ENCODE data around the gene HSD11B2.

HSD11B2 gene

DNA sequence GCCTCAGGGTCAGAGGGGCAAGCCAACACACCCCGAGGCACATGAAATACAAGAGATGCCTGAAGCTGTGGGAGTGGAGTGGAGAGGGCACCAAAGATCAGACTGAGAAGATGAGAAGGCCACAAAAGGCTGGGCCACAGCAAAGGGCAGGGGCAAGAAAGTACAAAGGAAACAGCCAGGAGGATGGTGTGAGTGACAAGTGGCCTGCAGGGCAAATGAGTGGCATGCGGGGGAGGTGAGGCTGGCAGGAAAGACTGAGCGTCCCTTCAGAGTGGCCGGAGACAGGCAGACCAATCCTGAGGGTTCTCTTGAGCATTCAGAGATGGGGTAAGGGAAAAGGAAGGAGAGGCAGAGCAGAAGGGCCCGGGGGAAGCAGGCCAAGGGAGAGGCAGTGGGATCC, 23.2 kb downstream of the HSD11B2 start:
- no peak for DNase-seq

GRCh38 chr16:67454852-67455251, 23.9 kb downstream of the HSD11B2 start:
- no peak for DNase-seq

DNA sequence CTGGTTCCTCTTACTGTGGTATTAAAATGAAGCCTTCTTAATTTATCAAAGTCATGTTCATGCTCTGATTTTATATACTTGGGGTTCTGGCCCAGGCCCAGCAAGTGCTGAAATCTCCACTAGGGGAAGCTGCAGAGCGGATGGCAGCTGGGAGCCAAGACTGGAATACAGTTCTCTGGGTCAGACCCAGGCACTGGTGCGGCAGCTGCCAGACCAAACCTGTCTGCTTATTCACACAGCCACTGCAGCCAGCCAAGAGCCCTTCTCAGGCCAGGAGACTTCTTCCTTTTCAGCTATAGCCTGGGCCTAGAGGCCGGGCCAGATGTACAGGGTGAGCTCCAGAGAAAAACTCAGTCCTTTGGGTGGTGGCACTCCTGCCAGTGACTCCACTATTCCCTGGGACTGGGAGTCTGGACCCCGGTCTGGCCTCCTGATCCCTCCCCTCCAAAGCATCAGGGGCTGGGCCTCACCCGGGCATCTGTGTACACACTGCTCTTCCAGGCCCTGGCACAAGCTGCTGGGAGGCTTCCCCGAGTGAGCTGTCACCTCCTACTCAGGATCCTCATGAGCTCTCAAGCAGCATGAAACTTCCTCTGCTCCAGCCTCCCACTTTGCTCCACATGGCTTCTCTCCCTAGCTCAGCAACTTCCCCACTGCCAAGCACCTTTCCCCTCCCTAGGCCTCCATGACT, 25.6 kb downstream of the HSD11B2 start:
- DNase-seq, result no peak

DNA sequence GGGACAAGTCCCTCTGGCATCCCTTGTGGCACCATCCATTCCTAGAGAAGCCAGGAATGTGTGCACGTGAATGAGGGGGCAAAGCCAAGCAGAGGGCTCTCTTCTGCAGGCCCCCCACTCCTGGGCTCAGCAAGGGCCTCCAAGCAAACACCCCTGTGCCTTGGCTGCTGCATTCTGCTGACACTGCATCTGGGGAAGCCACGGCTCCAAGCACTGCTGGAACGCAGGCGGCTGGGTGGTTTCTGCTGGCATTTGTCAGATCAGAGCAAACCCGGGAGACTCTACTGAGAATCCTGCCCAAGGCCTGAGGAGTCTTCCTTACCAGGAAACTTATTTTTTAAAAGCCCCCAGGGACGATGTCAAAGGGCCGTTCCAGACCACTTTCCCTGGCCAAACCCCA, 26.7 kb downstream of the HSD11B2 start:
- no peak for DNase-seq

DNA sequence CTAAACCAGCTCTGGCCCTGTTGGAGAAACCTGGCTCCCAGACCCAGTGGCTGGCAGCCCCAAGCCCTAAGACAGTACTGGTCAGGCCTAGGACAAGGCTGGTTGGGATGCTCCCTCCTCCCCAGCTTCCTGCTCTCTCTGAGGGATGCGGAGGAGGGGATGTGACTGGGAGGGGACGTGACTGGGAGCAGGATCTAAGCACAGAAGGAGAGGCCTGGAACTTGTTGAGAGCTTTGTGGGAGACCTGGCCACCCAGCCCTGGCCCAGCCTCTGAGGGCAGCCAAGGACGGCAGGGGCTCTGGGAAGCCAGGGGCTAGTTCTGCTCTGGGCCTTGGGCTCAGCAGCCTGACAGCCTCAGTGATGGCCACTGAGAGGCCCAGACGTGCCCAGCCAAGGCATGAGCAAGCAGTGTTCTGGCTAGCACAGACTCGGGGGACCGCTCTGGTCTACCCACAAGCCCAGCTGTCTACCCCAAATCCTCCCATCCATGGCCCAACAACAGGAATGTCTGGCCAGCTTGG, 27.3 kb downstream of the HSD11B2 start:
- no peak for DNase-seq

GRCh38 chr16:67459066-67459860, 28.3 kb downstream of the HSD11B2 start:
- DNase-seq, result no peak

- no peak for DNase-seq
Measured at GRCh38 chr16:67459861-67460150, 28.9 kb downstream of the HSD11B2 start.

GRCh38 chr16:67460168-67460567, 29.2 kb downstream of the HSD11B2 start:
- DNase-seq, result no peak

- no peak for DNase-seq
Measured at GRCh38 chr16:67460961-67461360, 30.0 kb downstream of the HSD11B2 start.

- no peak for DNase-seq
Measured at GRCh38 chr16:67461600-67462278, 30.8 kb downstream of the HSD11B2 start.

DNA sequence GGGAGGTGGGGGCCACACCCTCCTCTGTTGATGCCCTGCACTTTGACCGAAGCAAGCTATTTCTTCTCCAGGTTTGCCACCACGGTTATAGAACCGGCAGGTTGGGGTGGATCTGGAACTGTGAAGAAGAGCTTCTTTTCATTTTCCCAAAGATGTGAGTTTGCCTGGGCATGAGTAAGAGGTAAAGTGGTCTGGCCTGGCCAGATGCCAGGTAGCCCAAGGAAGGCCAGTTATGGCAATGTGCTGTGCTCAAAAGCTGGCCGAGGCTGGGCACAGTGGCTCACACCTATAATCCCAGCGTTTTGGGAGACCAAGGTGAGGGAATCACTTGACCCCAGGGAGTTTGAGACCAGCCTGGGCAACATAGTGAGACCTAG, 31.3 kb downstream of the HSD11B2 start:
- no peak for DNase-seq

- DNase-seq, result no peak
Measured at GRCh38 chr16:67463059-67463458, 32.1 kb downstream of the HSD11B2 start.

DNA sequence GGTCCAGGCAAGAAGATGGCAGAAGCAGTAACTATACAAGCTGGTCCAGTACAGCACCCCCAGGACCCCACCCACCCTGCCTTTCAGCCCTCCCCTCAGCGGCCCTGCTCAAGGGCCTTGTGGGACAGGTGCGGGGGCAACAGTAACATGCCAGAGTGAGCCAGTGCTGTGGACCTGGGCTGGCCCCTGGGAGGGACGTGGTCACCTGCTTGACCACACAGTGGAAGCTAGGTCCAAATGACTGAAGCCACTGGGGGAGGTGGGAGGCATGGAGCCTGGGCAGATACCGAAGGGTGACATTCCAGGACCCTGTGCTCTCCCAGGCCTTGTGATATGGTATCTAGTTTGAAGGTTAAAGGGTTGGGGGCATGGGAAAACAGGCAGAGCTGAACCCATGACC, 32.8 kb downstream of the HSD11B2 start:
- no peak for DNase-seq

DNA sequence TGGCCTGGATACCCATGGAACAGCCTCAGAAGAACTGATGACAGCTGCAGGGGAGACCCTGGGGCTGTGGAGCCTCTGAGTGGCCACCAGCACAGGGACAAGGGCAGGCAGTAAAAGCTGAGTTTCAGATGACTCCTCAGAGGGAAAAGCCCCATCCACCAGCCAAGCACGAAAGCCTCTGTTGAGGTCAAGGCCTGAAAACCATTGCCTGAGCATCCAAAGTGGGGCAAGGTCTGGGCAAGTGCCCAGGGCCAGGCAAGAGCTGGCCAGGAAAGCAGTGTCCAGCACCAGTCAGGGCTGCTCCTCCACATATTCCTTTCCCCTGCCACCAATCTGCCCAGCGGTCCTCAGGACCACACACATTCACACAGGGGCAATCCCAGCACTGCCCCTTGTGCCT, 33.6 kb downstream of the HSD11B2 start:
- no peak for DNase-seq

DNA sequence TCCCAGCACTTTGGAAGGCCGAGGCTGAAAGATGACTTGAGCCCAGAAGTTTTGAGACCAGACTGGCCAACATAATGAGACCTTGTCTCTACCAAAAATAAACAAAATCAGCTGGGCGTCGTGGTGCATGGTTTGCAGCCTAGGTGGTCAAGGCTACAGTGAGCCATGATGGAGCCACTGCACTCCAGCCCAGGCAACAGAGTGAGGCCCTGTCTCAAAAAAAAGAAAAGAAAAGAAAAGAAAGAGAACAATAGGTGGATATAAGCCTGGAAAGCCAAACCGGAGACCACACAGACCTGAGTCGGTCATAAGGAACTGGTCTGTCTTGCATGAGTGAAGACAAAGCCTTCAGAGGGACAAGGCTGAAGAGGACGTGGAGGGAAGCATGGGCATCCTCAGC, 35.7 kb downstream of the HSD11B2 start:
- no peak for DNase-seq

- DNase-seq, result no peak
Measured at GRCh38 chr16:67468731-67469130, 37.8 kb downstream of the HSD11B2 start.

DNA sequence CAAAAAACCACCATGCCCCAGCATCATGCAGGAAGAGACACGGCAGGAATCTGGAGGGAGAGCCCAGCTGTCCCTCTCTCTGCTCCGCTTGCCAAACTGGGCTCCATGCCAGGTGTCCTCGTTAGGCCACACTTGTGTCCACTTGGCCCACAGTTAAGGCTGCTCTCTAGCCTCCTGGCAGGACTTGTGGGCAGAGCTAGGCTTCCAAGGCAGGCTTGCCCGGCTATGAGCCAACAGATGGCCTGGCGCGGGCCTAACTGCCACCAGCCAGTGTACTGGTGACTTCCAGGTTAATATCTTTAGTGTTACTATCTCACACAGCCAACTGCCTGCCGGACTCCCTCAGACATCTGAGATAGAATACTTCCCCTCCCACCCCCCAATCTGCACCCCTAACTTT, 39.4 kb downstream of the HSD11B2 start:
- DNase-seq, result no peak

- DNase-seq, result no peak
Measured at GRCh38 chr16:67471758-67472384, 41.0 kb downstream of the HSD11B2 start.

DNA sequence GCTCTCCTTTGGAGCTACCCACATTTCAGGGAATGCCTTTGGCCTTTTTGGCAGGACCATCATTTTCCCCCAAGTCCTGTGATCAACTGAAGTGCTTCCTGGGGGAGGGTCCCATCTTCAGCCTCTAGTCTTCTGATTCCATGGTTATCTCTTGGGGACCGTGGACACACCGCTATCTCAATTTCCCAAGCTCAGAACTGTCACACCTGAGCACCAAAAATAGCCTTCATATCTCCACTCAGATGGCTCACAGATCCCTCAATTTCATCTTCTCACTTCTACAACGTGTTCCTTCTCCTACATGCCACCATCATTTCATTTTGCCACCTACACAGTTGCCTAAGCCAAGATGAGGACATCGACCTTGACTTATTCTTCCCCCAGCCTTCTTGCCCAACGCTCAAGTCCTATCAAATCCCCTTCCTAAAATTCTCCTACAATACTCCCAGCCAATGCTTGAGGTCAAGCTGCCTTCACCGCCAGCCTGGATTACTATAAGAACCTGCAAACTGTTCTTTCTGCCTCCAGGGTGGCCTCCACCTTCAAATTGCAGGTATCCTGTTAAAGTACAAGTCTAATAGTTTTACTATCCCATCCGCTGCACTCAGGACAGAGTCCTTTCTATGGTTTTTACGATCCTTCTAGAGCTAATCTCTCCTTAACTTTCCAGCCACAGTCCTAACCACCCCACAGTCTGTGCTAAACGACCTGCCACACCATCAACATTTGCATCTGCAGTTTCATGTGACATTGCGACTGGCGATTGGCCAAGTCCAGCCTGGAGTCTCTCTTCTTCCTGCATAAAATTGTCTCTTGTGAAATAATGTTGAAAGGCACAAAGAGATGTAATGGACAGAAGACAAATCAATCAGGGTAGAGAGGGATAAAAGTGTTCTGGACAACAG, 43.9 kb downstream of the HSD11B2 start:
- DNase-seq, result no peak

GRCh38 chr16:67477960-67478554, 47.1 kb downstream of the HSD11B2 start:
- no peak for DNase-seq

DNA sequence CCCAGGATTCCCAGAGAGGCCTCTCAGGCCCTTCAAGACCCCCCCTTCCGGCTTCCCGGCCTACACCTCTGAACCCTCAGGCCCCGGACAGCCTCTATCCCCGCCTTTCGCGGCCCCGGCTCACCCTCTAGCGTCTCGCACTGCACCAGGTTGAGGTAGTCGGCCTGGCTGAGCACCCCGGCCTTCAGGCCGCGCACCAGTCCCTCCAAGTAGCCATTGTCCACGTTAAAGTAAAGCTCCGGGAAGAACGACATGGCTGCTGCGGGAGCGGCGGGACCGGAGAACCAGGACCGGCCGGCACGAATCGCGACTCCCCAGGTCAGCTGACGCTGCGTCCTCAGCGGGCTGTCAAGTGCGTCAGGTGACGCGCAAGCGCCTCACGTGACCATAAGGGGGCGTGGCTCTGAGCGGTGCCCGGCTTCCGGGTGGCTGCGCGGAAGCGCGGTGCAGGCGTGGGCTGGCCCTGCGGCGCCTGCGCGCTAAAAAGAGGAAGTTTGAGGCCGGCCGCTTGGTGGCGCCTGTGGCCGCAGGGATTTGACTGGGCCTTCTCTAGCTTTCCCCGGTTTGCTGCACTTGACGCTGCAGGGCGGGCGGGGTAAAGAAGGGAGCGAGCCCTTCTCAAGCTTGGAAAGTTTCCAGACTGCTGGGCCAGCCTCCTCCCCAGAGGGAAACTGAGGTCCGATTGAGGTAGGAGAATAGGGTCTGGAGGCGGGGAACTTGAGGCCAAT, 50.1 kb downstream of the HSD11B2 start, which contains the start of gene ATP6V0D1:
TSS of gene ATP6V0D1 (minus strand) at position 325 of the 728 bp plus-strand sequence. CDS start at position 254, 71 bp downstream.
- peak; percentile 88 to 91 for DNase-seq
